Psoas muscle (tissue), 8 donors: Measurements from ENCODE around the gene SRGAP3. TPM values are rescaled to one million over a fixed set of nuclear protein-coding genes. Genes with fewer than 3 reads are reported as not detected.

Experiments
- ATAC-seq, 4 donors: fragments of 200-7000 bp; cut with Tn5 transposase; one replicate each; pipeline ENCODE4 v1.9.1; 2020; ENCODE audit warnings: moderate library complexity in 3 of 4, mild to moderate bottlenecking in 2 of 4
- DNase-seq, 2 donors: peaks; one replicate each; pipeline ENCODE4 v3.0.0-alpha.2; 2020
- H3K27ac ChIP-seq: fragments of 200-600 bp; one replicate; pipeline ENCODE4 v1.8.0; 2022
- H3K27me3 ChIP-seq, 3 donors: fragments of 200-600 bp in 1 of 3; one replicate each; pipeline versions ENCODE4 v1.6.1 to v1.8.0; 2013 to 2022; ENCODE audit warnings: low read length in 2 of 3, mild to moderate bottlenecking in 2 of 3, moderate library complexity in 1 of 3; ENCODE audit not compliant: insufficient read depth in 3 of 3
- H3K36me3 ChIP-seq, 2 donors: fragments of 200-600 bp in 1 of 2; one replicate each; pipeline versions ENCODE4 v1.6.1 to v1.8.0; 2013 to 2022; ENCODE audit warnings: low read depth in 1 of 2, mild to moderate bottlenecking in 1 of 2, moderate library complexity in 1 of 2; ENCODE audit not compliant: insufficient read depth in 1 of 2
- H3K4me1 ChIP-seq: fragments of 200-600 bp; one replicate; pipeline ENCODE4 v1.8.0; 2022
- H3K4me3 ChIP-seq: fragments of 200-600 bp; one replicate; pipeline ENCODE4 v1.8.0; 2022; ENCODE audit warnings: mild to moderate bottlenecking
- H3K9me3 ChIP-seq: fragments of 200-600 bp; one replicate; pipeline ENCODE4 v1.8.0; 2022
- WGBS, 3 donors: extraction: QIAGEN DNeasy Blood & Tissue Kit; methylation state at CpG; one replicate each; pipeline versions ENCODE4 v1.1.6 to v1.1.7; 2013; 5-methylcytosine and 5-hydroxymethylcytosine counted together
- intact Hi-C, 2 donors: fragments of 100-400 bp; cut with DNase I; formaldehyde crosslinking; loops; one replicate each; pipeline versions ENCODE4 v1.11.0 to v1.14.2; 2022
- polyA plus RNA-seq, 3 donors: library from polyadenylated mRNA; stranded (reverse); fragments of 200-250 nt; gene quantifications; one replicate each; pipeline ENCODE4 v1.2.3, GENCODE V29; 2013
- total RNA-seq, 4 donors: library from RNA; stranded (reverse); fragmentation: NEBNext Ultra II Directional in 2 of 4; extraction: Animal tissue kit (Norgen Biotek cat#: 25700) in 2 of 4; gene quantifications; one replicate each; pipeline versions ENCODE4 v1.2.1 to v1.2.4, GENCODE V29; 2021 to 2023
- TF ChIP-seq, protein P1 (sequence below): fragments of 200-600 bp; IDR thresholded peaks from one replicate; pipeline ENCODE4 v1.8.0; 2022; ENCODE audit warnings: antibody characterized with exemption
- donor health status: healthy with polysubstance abuse.
- donor health status: DM: no; HTN: no; CAD: no; lungs with moderate emphysema.
- donor health status: Bipolar disorder and iron deficiency.
- donor health status: healthy.
- donor health status: DM: yes; HTN: yes; CAD: no.
- donor health status: DM: no; HTN: no; CAD: no.
- donor health status: DM: no; HTN: no; CAD: no.
- donor health status: DM: yes; HTN: yes; CAD: no.

SRGAP3 gene
- total and polyA plus RNA-seq, 7 donors = 0.77 to 7.6 (median 1.9) TPM

DNA sequence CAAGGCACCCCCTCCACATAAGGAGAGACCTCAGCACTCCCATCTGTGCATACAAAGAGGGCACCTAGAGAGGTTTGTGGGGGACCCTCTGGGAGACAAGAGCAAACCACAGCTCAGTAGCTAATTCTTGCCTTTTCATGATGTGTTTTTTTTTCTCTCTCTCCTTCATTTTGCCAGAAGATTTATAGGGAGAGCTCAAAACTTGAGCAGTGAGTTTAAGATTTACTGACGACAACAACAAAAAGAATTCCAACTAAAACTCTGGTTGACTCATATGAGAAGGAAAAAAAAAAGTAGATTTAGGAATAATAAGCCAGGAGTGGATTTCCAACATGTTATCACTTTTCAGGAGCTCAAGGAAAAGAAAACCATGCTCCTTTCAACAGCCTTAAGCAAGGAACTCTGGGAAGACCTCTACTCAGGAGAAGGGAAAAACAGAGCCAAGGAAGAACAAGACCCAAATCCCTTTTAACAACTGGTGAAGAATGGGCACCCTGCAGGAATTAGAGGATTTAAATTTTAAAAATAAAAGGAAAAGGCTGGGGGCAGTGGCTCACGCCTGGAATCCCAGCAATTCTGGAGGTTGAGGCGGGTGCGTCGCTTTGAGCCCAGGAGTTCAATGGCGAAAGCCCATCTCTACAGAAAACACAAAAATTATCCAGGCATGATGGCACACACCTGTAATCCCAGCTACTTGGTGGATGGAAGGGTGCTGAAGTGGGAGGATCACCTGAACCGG, 228.0 kb downstream of the SRGAP3 start:
- Histone ChIP-seq H3K27ac (no peak overlapping the region), H3K9me3 (no peaks in the 10 kb centered on the region), H3K36me3 (peaks cover 0 to 10% of the 10 kb centered on the region in 2 donors), H3K27me3 (no peaks in the 10 kb centered on the region), H3K4me1 (no peaks in the 10 kb centered on the region), H3K4me3 (no peak overlapping the region)
- TF ChIP-seq, protein P1, sequence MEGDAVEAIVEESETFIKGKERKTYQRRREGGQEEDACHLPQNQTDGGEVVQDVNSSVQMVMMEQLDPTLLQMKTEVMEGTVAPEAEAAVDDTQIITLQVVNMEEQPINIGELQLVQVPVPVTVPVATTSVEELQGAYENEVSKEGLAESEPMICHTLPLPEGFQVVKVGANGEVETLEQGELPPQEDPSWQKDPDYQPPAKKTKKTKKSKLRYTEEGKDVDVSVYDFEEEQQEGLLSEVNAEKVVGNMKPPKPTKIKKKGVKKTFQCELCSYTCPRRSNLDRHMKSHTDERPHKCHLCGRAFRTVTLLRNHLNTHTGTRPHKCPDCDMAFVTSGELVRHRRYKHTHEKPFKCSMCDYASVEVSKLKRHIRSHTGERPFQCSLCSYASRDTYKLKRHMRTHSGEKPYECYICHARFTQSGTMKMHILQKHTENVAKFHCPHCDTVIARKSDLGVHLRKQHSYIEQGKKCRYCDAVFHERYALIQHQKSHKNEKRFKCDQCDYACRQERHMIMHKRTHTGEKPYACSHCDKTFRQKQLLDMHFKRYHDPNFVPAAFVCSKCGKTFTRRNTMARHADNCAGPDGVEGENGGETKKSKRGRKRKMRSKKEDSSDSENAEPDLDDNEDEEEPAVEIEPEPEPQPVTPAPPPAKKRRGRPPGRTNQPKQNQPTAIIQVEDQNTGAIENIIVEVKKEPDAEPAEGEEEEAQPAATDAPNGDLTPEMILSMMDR = no peak
- DNase-seq (no peak), ATAC-seq (no peak)
- 96 to 98% (median 96%) methylated on average over 7 of the region's 7 CpGs for WGBS, 3 donors
- intact Hi-C loops = no loop called here

DNA sequence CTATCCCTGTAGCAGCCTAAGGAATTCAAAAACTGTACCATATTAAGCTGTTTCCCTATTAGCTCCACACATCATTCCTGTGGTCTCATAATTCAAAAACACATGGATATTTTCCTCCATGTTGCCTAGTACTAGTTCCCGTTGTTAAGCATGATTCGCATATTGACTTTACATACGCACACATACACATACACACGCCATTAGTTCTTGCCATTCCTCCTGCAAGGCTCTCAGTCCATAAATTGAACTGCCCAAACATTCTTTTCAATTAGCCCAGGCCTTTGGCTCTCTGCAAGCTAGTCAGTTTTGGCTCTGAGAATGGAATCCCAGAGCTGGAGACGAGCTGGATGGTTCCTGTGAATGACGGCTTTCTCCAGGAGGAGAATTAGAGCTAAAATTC, 229.0 kb downstream of the SRGAP3 start:
- H3K9me3 ChIP-seq = no peaks in the 10 kb centered on the region
- ATAC-seq (no peak), DNase-seq (no peak)
- no peaks in the 10 kb centered on the region for H3K4me1 ChIP-seq
- H3K36me3 ChIP-seq = peaks cover 0 to 10% of the 10 kb centered on the region in 2 donors
- TF ChIP-seq, protein P1 = no peak
- intact Hi-C loops = no loop called here
- H3K27ac ChIP-seq = no peak overlapping the region
- H3K4me3 ChIP-seq = no peak overlapping the region
- WGBS, 3 donors = 55 to 79% (median 67%) methylated on average over 6 of the region's 6 CpGs
- H3K27me3 ChIP-seq = no peaks in the 10 kb centered on the region

DNA sequence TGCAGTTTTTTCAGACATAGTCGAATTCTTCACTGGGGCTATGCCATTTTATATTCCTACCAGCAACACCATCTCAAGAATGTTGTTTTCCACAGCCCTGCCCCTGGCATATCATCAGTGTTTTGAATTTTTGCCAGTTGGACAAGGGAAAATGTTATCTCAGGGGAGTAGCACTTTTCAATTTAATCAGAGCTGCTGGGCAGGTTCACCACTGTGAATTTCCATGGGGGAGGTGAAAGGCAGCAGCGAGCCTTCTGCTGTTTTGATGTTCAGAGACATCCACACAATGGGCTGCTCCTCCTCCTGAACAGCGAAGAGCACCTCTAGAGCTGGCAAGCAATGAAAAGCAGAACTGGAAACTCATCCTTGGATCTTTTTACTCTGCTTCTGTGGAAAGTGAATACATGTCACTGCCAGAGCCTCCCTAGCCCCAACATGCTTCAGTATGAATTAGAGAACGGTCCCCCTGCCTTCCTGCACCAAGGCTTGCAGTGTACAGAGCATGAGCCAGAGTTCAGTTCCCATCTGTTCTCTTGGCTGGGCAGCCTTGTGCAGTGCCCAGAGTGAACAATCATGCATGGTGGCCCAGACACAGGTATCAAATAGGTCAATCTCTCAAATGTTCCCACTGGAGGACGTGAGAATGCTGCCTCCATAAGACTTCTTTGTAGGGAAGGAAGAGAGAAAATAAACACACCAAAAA, 230.0 kb downstream of the SRGAP3 start:
- Histone ChIP-seq H3K27ac (no peak overlapping the region), H3K9me3 (no peaks in the 10 kb centered on the region), H3K4me1 (no peaks in the 10 kb centered on the region), H3K4me3 (no peak overlapping the region), H3K27me3 (no peaks in the 10 kb centered on the region), H3K36me3 (peaks cover 0 to 3% of the 10 kb centered on the region in 2 donors)
- TF ChIP-seq, protein P1 = no peak
- 60 to 66% (median 62%) methylated on average over 5 of the region's 5 CpGs for WGBS, 3 donors
- intact Hi-C loops = no loop called here
- no peak for DNase-seq
- ATAC-seq = no peak

DNA sequence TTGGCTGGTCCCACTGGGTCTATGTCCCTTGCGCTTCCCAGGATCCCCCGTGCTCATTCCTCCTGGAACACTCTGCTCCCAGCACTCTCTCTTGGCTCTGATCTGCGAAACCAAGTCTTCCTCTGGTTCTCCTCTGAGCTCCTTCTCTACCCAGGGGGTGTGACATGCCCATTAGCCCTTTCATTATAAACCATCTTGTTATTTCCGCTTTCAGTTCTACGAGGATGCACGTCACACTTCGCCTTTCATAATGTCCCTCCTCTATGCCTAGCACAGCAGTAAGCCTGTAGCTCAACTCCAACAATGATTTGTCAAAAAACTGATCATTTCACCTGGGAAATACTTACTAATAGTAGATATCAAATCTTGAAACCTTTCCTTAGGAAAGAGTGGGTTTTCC, 234.2 kb downstream of the SRGAP3 start:
- Histone ChIP-seq H3K36me3 (peaks cover 0 to 9% of the 10 kb centered on the region in 2 donors), H3K27me3 (no peaks in the 10 kb centered on the region), H3K4me1 (no peaks in the 10 kb centered on the region), H3K27ac (no peak overlapping the region), H3K9me3 (no peaks in the 10 kb centered on the region), H3K4me3 (no peak overlapping the region)
- no peak for DNase-seq
- no peak for ATAC-seq
- intact Hi-C loops = no loop called here
- TF ChIP-seq, protein P1 = no peak
- WGBS, 3 donors = 83 to 93% (median 90%) methylated on average over 7 of the region's 7 CpGs
